Activated T-cell treated with anti-CD3 and anti-CD28 coated beads, Interleukin-2, amount 50 U/mL, for 48 hours (primary cell): ENCODE results near the gene TTLL8.

Experiments
- DNase-seq, 2 experiments: peaks; one replicate each; pipeline ENCODE4 v3.0.0-alpha.2; 2020

The TTLL8 gene

GRCh38 chr22:50016308-50016987 is 41.6 kb downstream of the TTLL8 start:
- no peak for DNase-seq

- peak in 1 of 2 experiments; percentile 41 for DNase-seq
Observed at GRCh38 chr22:50015451-50016307, 42.4 kb downstream of the TTLL8 start.

- peak in 1 of 2 experiments; percentile 45 for DNase-seq
Observed at GRCh38 chr22:50014655-50015401, 43.3 kb downstream of the TTLL8 start.

GRCh38 chr22:50014053-50014501 is 44.0 kb downstream of the TTLL8 start:
- DNase-seq = no peak

- no peak for DNase-seq
Observed at GRCh38 chr22:50012211-50013181, 45.6 kb downstream of the TTLL8 start, which contains the start of gene IL17REL. TSS of gene IL17REL (minus strand) at chr22:50012765. CDS start at chr22:50012646, 119 bp downstream.

GRCh38 chr22:50011447-50012210 is 46.5 kb downstream of the TTLL8 start:
- no peak for DNase-seq

GRCh38 chr22:50010676-50011446 is 47.2 kb downstream of the TTLL8 start:
- DNase-seq = peak in 1 of 2 experiments; percentile 50

GRCh38 chr22:50009765-50010675 is 48.1 kb downstream of the TTLL8 start:
- DNase-seq = no peak

- DNase-seq = no peak
Observed at GRCh38 chr22:50009251-50009650, 48.8 kb downstream of the TTLL8 start.

- no peak for DNase-seq
Observed at GRCh38 chr22:50008151-50009040, 49.7 kb downstream of the TTLL8 start.

GRCh38 chr22:50007057-50007511 is 51.0 kb downstream of the TTLL8 start:
- no peak for DNase-seq

GRCh38 chr22:50004918-50005317 is 53.2 kb downstream of the TTLL8 start:
- no peak for DNase-seq

- no peak for DNase-seq
Observed at GRCh38 chr22:50002791-50003190, 55.3 kb downstream of the TTLL8 start.

GRCh38 chr22:50001388-50002231 is 56.5 kb downstream of the TTLL8 start:
- DNase-seq = no peak

GRCh38 chr22:50000587-50001387 is 57.3 kb downstream of the TTLL8 start:
- no peak for DNase-seq

GRCh38 chr22:49999946-50000586 is 58.0 kb downstream of the TTLL8 start:
- peak in 1 of 2 experiments; percentile 45 for DNase-seq
